GM19099 (cell line): ENCODE data around the gene NALCN.

Experiments used
- POLR2A ChIP-seq: IDR thresholded peaks from 3 replicates; pipeline ENCODE4 v1.6.1; 2011; ENCODE audit warnings: low read depth; ENCODE audit not compliant: insufficient read length; ENCODE audit errors: extremely low read depth

NALCN gene

DNA sequence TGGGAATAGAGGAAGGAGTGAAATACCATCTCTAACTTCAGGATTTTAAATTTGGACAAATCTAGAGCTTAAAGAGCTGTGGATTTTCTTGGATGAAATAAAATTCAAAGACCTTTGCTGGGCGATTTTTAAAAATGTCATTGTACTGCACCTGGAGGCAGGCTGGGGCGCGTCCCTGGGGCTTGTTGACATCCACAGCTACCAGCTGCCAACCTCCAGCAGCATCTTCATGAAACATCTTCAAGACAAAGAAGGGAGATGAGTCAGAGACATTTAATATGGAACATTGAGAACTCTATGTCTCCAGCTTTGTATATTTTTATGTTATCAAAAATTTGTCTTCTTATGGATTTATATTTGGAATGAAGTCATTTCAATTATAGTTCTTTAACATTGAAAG lies 132.5 kb downstream of the NALCN start:
- no peak for TF ChIP-seq POLR2A

DNA sequence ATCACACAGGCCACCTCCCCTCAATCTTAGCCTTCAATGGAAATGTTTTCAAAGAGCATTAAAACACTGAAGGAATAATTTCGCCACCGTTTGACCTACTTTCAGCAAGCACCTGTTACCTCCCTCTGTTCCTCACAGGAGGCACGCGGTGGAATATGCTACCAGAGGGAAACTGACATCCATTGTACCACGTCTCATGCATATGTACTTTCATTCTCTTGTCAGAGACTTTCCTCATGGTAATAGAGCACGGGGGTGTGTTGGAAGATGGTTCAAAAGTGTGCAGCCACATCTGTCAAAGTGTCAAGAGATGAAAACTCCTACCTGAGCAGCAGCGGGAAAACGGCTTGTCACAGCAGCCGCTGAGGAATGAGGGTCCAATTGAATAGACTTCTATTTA lies 143.4 kb downstream of the NALCN start:
- TF ChIP-seq POLR2A, result no peak

DNA sequence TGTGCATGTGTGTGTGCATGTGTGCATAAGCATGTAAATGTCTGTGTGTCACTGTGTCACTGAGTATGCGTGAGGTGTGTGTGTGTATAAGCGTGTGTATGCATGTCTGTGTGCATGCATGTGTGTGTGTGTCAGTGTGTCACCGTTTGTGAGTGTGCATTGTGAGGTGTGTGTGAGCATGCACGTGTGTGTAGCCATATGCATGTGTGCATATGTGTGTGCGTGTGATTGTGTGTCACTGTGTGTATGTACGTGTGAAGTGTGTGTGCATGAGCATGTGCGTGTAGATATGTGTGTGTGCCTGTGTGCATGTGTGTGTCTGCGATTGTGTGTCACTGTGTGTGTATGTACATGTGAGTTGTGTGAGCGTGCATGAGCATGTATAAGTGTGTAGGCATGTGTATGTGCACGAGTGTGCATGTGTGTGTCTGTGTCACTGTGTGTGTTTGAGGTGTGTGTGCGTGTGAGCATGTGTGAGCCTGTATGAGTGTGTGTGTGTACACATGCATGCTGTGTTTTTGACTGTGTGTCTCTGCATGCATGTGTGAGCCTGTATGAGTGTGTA lies 144.5 kb downstream of the NALCN start:
- no peak for TF ChIP-seq POLR2A

DNA sequence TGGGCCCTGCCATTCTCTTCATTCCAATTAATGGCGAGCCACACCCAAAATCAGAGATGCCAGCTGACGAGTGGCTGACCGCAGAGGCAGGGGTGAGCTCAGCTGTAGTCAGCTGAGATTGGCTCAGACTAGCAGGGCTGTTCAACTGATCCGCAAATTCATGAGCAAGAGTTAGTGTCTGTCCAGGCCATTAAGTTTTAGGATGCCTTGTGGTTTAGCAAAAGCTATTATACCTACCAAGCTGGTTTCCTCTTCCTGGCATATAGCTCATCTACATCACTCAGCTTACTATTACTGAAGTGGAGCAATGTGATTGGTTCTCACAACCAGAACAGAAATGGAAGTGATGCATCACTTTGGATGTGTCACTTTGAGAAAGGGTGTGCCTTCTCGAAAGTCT lies 148.7 kb downstream of the NALCN start:
- no peak for TF ChIP-seq POLR2A

DNA sequence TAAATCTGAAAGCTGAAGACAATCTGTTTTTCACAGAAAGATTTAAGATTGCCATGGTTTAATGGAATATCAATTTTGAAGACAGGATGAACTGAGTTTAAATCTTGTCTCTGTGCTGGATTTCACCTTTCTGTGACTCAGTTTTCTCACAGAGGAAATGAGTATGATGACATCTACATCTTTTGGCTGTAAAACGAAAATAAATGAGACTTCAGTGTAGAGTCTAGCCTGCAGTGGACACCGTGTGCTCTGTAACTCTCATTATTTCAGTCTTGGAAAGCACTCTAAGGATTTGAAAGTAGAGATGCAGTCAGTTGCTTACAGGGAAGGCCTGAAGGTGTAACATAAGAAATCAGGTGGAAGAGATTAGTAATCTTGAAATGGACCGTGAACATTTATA lies 150.4 kb downstream of the NALCN start:
- TF ChIP-seq POLR2A, result no peak

DNA sequence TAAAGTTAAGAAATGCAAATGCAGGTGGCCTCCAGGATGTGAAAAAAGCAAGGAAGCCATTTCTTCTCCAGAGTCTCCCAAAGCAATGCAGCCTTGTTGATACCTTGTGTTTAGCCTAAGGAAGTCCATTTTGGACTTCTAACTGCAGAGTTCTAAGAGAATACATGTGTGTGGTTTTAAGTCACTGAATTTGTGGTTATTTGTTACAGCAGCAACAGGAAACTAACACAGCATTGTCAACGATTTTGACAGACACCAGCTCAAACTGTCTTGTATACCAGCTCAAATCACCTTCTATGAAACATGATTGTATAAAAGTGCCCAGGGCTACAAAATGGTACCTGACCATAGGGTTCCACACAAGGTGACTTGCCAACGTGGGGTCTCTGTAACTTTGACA lies 151.4 kb downstream of the NALCN start:
- no peak for TF ChIP-seq POLR2A

DNA sequence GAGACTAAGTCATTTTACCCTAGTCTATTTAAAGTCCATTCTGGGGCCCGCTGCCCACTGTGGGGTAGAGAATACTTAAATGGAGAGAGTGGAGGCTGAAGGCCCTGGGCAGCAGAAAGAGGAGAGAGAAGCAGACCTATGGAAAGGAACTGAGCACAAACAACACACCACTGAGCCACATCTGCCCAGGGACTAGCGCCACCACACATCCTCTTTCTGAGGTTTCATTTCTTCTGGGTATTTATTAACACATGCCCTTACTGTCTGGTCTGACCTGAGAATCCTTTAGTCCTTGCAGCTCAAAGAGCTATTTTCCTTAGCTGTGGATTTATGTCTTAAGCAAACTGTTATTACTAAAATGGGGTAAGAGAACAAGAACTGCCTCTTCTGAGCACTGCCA lies 154.0 kb downstream of the NALCN start:
- TF ChIP-seq POLR2A, result no peak

DNA sequence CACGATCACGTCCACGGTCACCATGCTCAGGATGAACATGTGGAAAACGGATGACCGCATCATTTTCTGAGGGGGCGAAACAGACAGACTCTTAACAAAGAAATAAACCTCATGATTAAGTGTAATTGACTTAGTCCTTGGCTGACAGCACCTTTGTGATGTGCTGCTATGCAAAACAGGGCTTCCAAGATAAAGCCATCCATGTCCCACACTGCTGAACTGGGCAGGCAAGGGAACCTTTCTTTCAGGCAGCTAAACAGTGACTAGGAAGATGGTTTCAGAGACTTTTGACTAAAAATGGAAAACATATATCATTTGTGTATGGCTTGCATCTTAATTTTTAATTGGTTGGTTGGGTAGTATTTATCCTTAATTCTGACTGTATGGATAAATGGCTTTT lies 157.8 kb downstream of the NALCN start:
- no peak for TF ChIP-seq POLR2A

DNA sequence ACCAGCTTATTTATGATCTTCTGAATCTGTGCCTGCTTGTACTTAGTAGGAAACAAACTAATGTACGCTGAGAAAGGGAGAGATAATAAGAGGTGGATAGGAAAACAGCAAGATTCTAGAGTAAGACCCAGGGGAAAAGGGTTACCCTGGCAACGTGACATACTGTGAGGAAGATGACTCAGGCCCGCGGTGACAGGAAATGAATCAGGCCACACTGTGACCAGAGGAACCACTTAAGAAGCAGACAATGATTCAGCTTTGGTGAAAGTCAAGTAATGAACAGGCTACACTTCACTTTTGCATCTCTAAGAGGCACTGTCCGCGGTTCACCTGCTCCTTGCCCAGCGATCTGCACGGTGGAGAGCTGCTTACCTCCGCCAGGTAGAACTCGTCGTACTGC lies 158.2 kb downstream of the NALCN start:
- TF ChIP-seq POLR2A, result no peak

DNA sequence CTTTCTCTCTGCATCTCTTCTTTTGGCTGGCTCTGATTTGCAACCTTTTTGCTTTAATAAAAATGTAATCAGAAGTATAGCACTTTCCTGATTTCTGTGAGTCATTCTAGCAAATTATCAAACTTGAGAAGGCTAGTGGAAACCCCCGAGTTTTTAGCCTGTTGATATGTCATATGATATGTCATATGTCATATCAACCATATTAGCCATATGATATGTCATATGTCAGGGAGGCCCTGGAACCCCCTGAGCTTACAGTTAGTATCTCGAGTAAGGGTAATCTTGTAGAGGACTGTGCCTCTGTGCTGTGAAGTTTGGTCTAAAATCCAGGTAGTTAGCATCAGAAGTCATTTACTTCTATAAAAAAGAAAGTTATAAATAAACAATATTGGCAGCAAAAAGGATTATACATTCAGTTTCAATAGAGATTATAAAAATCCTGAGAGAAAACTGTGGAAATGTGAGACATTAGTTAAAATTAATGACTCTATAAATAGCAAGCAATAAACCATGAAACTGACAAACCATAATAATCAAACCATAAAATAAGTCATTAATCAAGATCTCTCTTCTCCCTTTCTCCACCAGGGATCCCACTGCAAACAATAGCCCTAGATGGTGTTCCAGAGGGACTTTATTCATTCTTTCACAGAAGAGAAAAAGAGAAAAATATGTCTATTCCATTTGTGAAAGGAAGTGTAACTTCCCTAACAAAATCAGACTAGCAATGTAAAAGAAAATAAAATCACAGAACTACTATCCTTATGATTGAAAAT lies 167.4 kb downstream of the NALCN start:
- no peak for TF ChIP-seq POLR2A

DNA sequence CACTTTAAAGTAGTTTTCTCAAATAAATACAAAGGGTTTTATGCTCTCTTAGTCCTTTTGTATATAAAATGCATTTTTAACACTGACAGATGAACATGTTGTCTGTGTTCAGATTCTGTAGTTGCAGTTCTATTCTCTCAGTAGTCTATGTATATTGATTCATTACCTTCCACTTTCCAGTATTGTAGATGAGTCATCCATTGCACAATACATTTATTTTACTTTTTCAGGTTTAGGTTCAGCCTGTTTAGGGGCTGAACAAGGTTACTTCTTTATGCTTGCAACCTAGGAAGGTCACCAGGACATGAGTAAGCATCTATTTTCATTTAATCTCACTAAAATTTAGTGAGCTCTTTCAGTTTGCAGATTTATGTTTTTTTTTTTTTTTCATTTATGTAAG lies 173.6 kb downstream of the NALCN start:
- no peak for TF ChIP-seq POLR2A

DNA sequence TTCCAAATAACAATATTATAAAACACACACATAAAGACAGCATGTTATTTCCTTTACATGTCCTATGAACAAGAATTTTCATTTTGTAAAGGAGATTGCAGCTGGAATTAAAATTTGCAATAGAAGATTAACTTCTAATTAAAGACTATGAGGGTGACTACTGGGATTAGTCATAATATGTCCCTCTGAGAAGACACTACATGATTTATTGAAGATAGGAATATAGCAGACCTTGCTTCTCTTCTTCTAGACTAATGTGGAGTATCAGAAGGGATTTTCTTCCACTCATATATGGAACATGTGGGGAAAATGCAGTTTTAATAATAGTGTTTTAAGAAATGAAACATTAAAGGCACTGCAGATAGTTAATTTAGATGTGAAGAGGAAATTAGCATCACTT lies 177.8 kb downstream of the NALCN start:
- TF ChIP-seq POLR2A, result no peak

DNA sequence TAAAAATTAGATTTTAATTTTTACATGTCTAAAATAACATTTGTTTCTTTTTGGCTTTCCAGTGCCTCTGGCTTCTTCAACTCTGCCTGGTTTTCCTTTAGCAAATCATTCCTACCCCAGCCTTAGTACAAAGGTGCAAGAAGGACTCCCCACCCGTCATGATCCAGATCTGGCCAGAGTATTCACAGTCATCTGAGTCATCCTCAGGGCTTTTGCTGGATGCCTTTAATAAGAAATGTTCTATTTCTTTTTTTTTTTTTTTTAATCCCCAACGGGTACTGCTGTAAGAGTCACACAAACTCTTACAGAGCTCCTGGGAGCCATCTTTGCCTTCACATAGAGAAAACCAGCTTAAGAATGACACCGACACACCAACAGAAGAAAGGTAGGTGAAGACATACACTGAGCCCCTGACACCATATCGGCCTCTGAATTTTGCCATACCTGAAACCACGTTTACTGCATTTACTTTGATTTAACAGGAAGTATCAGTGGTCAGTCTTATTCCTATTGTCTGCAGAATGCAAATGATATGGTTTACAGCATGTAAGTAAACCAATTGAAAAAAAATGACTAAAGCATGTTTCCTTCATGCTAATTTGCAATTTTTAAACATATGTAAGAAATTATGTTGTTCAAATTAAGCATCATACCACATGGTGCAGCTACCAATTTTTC lies 184.4 kb downstream of the NALCN start:
- no peak for TF ChIP-seq POLR2A

DNA sequence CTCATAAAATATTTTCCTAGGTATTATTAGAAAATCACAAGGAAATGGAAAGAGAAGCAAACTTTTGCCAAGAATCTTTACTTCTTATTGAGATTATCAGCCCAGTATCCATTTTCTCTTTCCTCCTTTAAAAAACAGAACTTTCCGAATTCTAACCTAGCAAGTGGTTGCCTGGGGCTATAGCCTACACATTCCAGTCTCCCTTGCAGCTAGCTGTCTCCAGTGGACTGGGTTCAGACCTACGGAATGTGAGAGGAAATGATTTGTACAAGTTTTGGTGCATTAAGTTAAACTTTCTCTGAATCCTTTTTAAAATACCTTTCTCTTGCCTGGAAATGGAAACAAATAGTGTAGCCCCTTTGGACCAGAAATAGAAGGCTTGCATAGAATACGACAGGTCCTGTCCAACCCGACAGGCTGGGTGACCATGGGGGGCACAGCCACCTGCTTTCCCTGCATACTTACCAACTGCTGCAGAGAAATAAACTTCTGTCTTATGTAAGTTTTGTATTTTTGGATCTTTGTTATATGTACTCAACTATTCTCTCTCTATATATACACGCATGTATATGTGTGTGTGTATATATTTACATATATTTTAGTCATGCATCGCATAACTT lies 185.9 kb downstream of the NALCN start:
- TF ChIP-seq POLR2A, result no peak

DNA sequence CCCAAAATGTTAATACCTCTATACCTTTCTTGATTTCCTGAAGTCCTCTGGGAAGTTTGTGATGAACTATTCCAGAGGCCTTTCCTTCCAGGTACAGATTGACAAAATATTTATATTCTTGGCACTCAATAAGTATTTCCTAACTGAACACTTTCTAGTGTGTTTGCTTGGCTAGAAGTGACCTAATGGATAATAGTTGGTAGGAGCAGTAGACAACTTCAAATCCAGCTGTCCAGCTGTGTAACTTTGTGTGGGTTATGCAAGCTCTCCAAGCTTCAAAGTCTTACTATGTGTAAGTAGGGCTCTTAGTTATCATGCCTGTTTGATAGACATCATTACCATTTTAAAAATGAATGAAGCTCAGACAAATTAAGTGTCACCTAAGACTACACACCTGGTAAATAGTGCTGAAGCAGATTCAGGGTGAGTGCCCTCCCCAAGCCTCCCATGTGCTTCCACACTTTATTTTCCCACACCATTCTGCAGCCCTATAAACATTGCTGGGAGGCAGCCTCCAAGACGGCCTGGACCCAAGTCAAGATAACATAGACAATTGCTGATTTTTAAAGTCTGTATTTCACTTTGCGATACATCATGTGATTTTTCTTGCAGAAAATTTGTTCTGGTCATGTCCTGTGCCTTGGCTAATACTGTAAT lies 196.6 kb downstream of the NALCN start:
- no peak for TF ChIP-seq POLR2A
